ENCODE results near the gene KLHL4. TPM values are rescaled to one million over a fixed set of nuclear protein-coding genes. Genes with fewer than 3 reads are reported as not detected.

The KLHL4 gene
- total RNA-seq, 2 donors from 2014 or later = 0.23 to 31.1 TPM

DNA sequence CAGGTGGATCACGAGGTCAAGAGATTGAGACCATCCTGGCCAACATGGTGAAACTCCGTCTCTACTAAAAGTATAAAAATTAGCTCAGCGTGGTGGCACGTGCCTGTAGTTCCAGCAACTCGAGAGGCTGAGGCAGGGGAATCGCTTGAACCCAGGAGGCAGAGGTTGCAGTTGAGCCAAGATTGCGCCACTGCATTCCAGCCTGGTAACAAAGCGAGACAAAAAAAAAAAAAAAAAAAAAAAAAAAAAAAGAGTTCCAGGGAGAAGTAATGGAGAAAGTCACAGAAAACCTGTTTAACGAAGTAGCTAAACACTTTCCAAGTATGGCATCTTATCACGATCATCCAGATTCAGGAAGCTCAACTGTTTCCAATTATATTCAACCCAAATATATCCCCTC is 10.9 kb downstream of the KLHL4 start:
- WGBS = 70% methylated on average over 6 of the region's 10 CpGs
- no peaks in the 10 kb centered on the region for H3K36me3 ChIP-seq
- DNase-seq (ENCODE audit: low spot score) = no peak
- H3K9me3 ChIP-seq = no peaks in the 10 kb centered on the region
- no peak overlapping the region for H3K4me3 ChIP-seq
- no peaks in the 10 kb centered on the region for H3K27me3 ChIP-seq (replicated peaks; ENCODE audit: insufficient read depth)
- H3K4me1 ChIP-seq (replicated peaks) = no peaks in the 10 kb centered on the region
- intact Hi-C loops (cut with DNase I) = no loop called here
- no peak overlapping the region for H3K27ac ChIP-seq
- no peak for TF ChIP-seq CTCF (IDR thresholded peaks at IDR 0.05)
- no peak for TF ChIP-seq POLR2A (IDR thresholded peaks at IDR 0.05)
- TF ChIP-seq POLR2AphosphoS5 (IDR thresholded peaks at IDR 0.05) = no peak

GRCh38 chrX:87571964-87572363 is 54.4 kb downstream of the KLHL4 start:
- TF ChIP-seq POLR2A (IDR thresholded peaks at IDR 0.05) (no peak), POLR2AphosphoS5 (IDR thresholded peaks at IDR 0.05) (no peak), CTCF (IDR thresholded peaks at IDR 0.05) (no peak)
- Histone ChIP-seq H3K27me3 (replicated peaks; ENCODE audit: insufficient read depth) (no peaks in the 10 kb centered on the region), H3K9me3 (no peaks in the 10 kb centered on the region), H3K36me3 (no peaks in the 10 kb centered on the region), H3K4me3 (no peak overlapping the region), H3K4me1 (replicated peaks) (no peaks in the 10 kb centered on the region), H3K27ac (no peak overlapping the region)
- WGBS = 81% methylated on average over 1 of the region's 1 CpG
- DNase-seq (ENCODE audit: low spot score) = no peak
- intact Hi-C loops (cut with DNase I) = no loop called here

- no peaks in the 10 kb centered on the region for H3K36me3 ChIP-seq
- no peaks in the 10 kb centered on the region for H3K27me3 ChIP-seq (replicated peaks; ENCODE audit: insufficient read depth)
- TF ChIP-seq POLR2AphosphoS5 (IDR thresholded peaks at IDR 0.05) = no peak
- no peaks in the 10 kb centered on the region for H3K4me1 ChIP-seq (replicated peaks)
- intact Hi-C loops (cut with DNase I) = no loop called here
- H3K4me3 ChIP-seq = no peak overlapping the region
- no peak overlapping the region for H3K27ac ChIP-seq
- no peak for DNase-seq (ENCODE audit: low spot score)
- 41% methylated on average over 3 of the region's 3 CpGs for WGBS
- no peaks in the 10 kb centered on the region for H3K9me3 ChIP-seq
Observed at GRCh38 chrX:87572901-87573300, 55.3 kb downstream of the KLHL4 start.

- H3K27ac ChIP-seq = no peak overlapping the region
- whole genome bisulfite sequencing = 79% methylated on average over 1 of the region's 1 CpG
- DNase-seq (ENCODE audit: low spot score) = no peak
- no peak overlapping the region for H3K4me3 ChIP-seq
- no peaks in the 10 kb centered on the region for H3K9me3 ChIP-seq
- no peaks in the 10 kb centered on the region for H3K4me1 ChIP-seq (replicated peaks)
- intact Hi-C loops (cut with DNase I) = no loop called here
- H3K27me3 ChIP-seq (replicated peaks; ENCODE audit: insufficient read depth) = no peaks in the 10 kb centered on the region
- H3K36me3 ChIP-seq = no peaks in the 10 kb centered on the region
- TF ChIP-seq POLR2A (IDR thresholded peaks at IDR 0.05) (no peak), POLR2AphosphoS5 (IDR thresholded peaks at IDR 0.05) (no peak), CTCF (IDR thresholded peaks at IDR 0.05) (no peak)
Observed at GRCh38 chrX:87578978-87579377, 61.4 kb downstream of the KLHL4 start.

- no peak overlapping the region for H3K27ac ChIP-seq
- TF ChIP-seq POLR2AphosphoS5 (IDR thresholded peaks at IDR 0.05) (no peak), POLR2A (IDR thresholded peaks at IDR 0.05) (no peak), CTCF (IDR thresholded peaks at IDR 0.05) (no peak)
- no peaks in the 10 kb centered on the region for H3K4me1 ChIP-seq (replicated peaks)
- intact Hi-C loops (cut with DNase I) = no loop called here
- no peak for DNase-seq (ENCODE audit: low spot score)
- no peak overlapping the region for H3K4me3 ChIP-seq
- H3K36me3 ChIP-seq = no peaks in the 10 kb centered on the region
- H3K27me3 ChIP-seq (replicated peaks; ENCODE audit: insufficient read depth) = no peaks in the 10 kb centered on the region
- no peaks in the 10 kb centered on the region for H3K9me3 ChIP-seq
- WGBS = 100% methylated on average over 2 of the region's 2 CpGs
Observed at GRCh38 chrX:87580862-87581261, 63.3 kb downstream of the KLHL4 start.
